Nephron progenitor cell (in vitro differentiated cells): ENCODE measurements around the gene TPM4.
"Not testable (repeated sequence)": the region's sequence is repeated elsewhere in the genome, so short reads cannot be mapped to it uniquely, and the experiment has no call there.

ENCODE experiments used
- DNase-seq: peaks from one replicate; pipeline ENCODE4 v3.0.0; 2021
- H3K27ac Mint-ChIP-seq: 2 replicates; pipeline ENCODE4 v1.8.0; 2021; ENCODE audit warnings: mild to moderate bottlenecking, moderate library complexity, mixed read lengths
- H3K27me3 Mint-ChIP-seq: 2 replicates; pipeline ENCODE4 v1.8.0; 2021; ENCODE audit warnings: mild to moderate bottlenecking, low read depth, mixed read lengths; ENCODE audit not compliant: poor library complexity
- H3K36me3 Mint-ChIP-seq: 2 replicates; pipeline ENCODE4 v1.8.0; 2021; ENCODE audit warnings: low read depth, mixed read lengths
- H3K4me1 Mint-ChIP-seq: 2 replicates; pipeline ENCODE4 v1.8.0; 2021; ENCODE audit warnings: mixed read lengths
- H3K4me3 Mint-ChIP-seq: 2 replicates; pipeline ENCODE4 v1.8.0; 2021; ENCODE audit warnings: mild to moderate bottlenecking, moderate library complexity, mixed read lengths
- H3K9me3 Mint-ChIP-seq: 2 replicates; pipeline ENCODE4 v1.8.0; 2021; ENCODE audit warnings: mild to moderate bottlenecking, moderate library complexity, mixed read lengths
- TF ChIP-seq, protein P1 (sequence below): fragments of 200-600 bp; sonication (generic); IDR thresholded peaks from 2 replicates; pipeline ENCODE4 v1.5.0; 2021; ENCODE audit warnings: antibody characterized with exemption

Gene TPM4

DNA sequence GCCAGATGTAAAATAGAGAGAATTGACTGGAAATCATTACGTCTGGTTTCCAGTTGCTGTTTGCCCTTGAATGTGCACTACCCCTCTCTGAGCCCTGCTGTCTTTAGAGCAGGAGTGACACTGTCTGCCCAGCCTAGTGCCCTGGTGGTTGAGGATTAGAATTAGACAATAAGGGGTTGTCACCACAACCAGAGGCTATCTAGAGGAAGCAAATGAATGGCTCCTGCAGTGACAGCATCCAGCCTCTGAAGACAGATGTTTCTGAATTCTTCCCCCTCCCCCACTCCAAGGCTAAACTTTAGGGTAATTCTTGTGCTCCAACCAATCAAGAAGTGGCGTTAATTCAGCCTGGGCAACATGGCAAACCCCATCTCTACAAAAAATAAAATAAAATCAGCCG lies 37.4 kb downstream of the TPM4 start:
- Mint-ChIP-seq H3K27me3 (peaks cover 3% of the 10 kb centered on the region), H3K36me3 (peaks cover 12% of the 10 kb centered on the region), H3K27ac (no peak overlapping the region), H3K4me1 (peaks cover 25% of the 10 kb centered on the region), H3K4me3 (peak overlapping the region; percentile 59), H3K9me3 (no peaks in the 10 kb centered on the region)
- TF ChIP-seq, protein P1, sequence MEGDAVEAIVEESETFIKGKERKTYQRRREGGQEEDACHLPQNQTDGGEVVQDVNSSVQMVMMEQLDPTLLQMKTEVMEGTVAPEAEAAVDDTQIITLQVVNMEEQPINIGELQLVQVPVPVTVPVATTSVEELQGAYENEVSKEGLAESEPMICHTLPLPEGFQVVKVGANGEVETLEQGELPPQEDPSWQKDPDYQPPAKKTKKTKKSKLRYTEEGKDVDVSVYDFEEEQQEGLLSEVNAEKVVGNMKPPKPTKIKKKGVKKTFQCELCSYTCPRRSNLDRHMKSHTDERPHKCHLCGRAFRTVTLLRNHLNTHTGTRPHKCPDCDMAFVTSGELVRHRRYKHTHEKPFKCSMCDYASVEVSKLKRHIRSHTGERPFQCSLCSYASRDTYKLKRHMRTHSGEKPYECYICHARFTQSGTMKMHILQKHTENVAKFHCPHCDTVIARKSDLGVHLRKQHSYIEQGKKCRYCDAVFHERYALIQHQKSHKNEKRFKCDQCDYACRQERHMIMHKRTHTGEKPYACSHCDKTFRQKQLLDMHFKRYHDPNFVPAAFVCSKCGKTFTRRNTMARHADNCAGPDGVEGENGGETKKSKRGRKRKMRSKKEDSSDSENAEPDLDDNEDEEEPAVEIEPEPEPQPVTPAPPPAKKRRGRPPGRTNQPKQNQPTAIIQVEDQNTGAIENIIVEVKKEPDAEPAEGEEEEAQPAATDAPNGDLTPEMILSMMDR = no peak
- no peak for DNase-seq

DNA sequence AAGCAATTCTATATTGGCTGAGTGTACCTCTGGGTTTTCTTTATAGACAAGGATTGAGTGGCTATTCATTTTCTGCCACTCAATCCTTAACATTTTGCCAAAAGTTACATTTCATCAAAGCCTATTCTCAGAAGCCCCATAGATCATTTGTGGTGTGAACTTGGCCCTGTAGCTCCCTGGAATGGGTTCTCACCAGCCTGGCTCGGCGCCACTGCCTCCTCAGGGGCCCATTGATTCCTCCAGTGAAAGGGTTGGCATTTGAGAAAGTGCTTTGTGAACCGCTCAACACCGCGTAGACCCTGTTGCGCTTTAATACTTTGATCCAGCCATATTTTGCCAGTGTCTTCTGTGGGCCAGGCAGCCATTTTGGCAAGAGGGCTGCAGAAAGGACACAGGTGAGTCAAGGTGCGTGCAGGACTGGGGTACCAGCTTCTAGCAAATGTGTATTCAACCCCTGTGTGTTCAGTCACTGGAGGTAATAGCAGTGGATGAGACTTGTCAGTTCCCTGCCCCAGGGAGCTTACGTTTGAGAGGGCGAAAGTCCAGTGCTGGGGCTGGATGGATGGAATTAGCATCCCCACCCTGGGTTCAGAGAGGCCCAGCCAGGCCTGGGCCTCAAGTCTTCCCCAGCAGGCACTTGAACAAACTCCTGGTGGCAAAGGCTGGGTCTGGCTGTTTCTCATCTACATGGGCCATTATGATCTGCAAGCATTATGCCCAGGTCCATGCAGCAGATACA lies 39.2 kb downstream of the TPM4 start:
- DNase-seq = no peak
- no peak overlapping the region for H3K4me3 Mint-ChIP-seq
- H3K36me3 Mint-ChIP-seq = peaks cover 21% of the 10 kb centered on the region
- peaks cover 25% of the 10 kb centered on the region for H3K4me1 Mint-ChIP-seq
- H3K27ac Mint-ChIP-seq = no peak overlapping the region
- no peaks in the 10 kb centered on the region for H3K9me3 Mint-ChIP-seq
- no peaks in the 10 kb centered on the region for H3K27me3 Mint-ChIP-seq
- TF ChIP-seq, protein P1 = no peak

DNA sequence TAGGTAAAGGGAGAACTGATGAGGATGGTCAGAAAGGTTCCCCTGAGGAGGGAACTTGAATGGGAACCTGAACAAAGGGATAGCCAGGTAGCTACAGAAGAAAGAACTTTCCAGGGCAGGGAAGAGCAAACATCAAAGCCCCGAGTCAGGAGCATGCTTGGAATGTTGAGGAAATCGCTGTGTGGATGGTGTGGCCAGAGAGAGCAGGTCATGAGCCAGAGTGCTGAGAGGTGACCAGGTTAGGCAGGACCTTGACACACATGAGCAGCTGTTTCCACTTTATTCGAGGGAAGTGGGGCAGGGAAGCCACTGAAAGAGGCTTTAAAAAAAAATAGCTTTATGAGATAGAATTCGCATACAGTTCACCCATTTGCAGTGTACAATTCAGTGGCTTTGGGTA lies 39.8 kb downstream of the TPM4 start:
- peaks cover 25% of the 10 kb centered on the region for H3K4me1 Mint-ChIP-seq
- H3K27ac Mint-ChIP-seq = no peak overlapping the region
- no peaks in the 10 kb centered on the region for H3K9me3 Mint-ChIP-seq
- no peaks in the 10 kb centered on the region for H3K27me3 Mint-ChIP-seq
- TF ChIP-seq, protein P1 = no peak
- DNase-seq = no peak
- H3K4me3 Mint-ChIP-seq = no peak overlapping the region
- H3K36me3 Mint-ChIP-seq = peaks cover 21% of the 10 kb centered on the region

DNA sequence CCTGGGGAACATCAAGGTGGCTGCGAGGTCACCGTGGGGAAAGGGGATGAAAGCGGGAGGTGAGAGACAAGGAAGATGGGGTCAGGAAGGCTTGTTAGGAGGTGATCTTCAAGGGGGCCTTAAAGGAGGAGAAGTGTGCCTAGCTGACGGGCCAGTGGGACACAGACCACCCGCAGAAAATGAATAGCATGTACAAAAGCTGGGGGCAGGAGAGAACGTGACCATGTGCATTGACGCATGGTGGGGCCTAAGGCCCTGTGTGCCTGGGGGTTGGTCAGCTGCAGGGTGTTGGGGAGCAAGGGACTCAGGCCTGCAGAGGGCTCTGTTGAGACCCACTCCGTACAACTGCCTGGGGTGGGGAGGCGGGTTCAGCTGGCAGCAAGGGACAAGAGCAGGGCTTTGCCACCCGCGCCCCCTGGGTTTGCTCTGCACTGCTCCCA lies 41.3 kb downstream of the TPM4 start:
- H3K36me3 Mint-ChIP-seq = peaks cover 29% of the 10 kb centered on the region
- H3K27me3 Mint-ChIP-seq = no peaks in the 10 kb centered on the region
- no peak overlapping the region for H3K4me3 Mint-ChIP-seq
- no peaks in the 10 kb centered on the region for H3K9me3 Mint-ChIP-seq
- no peak for DNase-seq
- peak overlapping the region; percentile 59 for H3K27ac Mint-ChIP-seq
- H3K4me1 Mint-ChIP-seq = peaks cover 15% of the 10 kb centered on the region
- TF ChIP-seq, protein P1 = no peak

DNA sequence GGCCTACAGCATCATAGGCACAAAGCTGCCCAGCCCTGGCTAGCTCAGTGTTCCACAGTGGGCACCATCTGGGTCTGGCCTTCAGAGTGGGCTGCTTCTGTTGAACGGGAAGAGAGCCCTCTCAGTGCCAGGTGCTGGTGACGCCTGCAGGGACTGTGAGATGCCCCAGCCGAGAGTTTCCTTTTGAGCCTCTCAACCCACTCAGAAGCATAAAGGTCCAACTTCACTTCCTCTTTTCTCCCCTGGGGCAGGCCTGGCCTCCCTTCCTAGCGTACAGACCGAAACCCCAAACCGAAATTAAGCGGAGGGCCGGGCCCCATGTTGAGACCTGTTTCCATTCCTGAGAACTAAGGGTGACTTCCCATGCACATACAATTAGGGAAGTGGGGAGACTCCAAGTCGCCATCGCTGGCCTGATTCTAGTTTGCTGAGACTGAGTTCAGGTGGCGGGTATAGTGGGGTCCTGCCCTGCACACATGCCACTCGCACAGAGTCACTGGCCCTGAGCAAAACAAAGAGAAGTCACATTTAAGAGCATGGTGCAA lies 42.3 kb downstream of the TPM4 start:
- Mint-ChIP-seq H3K4me1 (peaks cover 11% of the 10 kb centered on the region), H3K4me3 (no peak overlapping the region), H3K9me3 (no peaks in the 10 kb centered on the region), H3K36me3 (peaks cover 29% of the 10 kb centered on the region), H3K27ac (no peak overlapping the region), H3K27me3 (no peaks in the 10 kb centered on the region)
- TF ChIP-seq, protein P1 = no peak
- no peak for DNase-seq

DNA sequence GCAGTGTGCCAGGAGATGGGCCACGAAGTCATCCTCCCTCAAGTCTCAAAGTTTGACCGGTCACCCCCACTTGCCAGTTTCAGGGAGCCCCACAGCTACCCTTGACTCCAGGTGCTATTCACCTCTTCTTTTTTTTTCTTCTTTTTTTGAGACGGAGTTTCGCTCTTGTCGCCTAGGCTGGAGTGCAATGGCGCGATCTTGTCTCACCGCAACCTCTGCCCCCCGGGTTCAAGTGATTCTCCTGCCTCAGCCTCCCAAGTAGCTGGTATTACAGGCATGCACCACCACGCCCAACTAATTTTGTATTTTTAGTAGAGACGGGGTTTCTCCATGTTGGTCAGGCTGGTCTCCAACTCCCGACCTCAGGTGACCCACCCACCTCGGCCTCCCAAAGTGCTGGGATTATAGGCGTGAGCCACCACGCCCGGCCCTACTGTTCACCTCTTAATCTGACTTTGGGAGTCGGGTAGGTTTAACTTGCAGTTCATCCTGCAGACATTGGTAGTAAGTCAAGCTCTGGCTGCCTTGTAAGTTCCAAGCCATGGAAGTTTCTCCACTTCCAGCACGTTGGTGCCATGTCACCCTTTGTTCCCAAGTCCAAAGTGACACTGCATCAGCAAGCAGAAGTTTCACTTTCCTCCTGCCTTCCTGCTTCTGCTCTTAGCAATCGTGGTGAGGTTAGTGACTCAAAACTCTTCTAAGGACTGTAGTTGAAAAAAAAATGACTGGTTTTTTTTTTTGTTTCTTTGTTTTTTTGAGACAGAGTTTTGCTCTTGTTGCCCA lies 43.0 kb downstream of the TPM4 start:
- DNase-seq, H3K4me1 Mint-ChIP-seq, H3K9me3 Mint-ChIP-seq, H3K27me3 Mint-ChIP-seq, H3K4me3 Mint-ChIP-seq, H3K27ac Mint-ChIP-seq: not testable (repeated sequence)
- H3K36me3 Mint-ChIP-seq = peaks cover 29% of the 10 kb centered on the region
